ENCODE results near the gene AKAP13.

GRCh38 chr15:85753791-85754452 is 373.5 kb downstream of the AKAP13 start:
- TF ChIP-seq, protein P1, sequence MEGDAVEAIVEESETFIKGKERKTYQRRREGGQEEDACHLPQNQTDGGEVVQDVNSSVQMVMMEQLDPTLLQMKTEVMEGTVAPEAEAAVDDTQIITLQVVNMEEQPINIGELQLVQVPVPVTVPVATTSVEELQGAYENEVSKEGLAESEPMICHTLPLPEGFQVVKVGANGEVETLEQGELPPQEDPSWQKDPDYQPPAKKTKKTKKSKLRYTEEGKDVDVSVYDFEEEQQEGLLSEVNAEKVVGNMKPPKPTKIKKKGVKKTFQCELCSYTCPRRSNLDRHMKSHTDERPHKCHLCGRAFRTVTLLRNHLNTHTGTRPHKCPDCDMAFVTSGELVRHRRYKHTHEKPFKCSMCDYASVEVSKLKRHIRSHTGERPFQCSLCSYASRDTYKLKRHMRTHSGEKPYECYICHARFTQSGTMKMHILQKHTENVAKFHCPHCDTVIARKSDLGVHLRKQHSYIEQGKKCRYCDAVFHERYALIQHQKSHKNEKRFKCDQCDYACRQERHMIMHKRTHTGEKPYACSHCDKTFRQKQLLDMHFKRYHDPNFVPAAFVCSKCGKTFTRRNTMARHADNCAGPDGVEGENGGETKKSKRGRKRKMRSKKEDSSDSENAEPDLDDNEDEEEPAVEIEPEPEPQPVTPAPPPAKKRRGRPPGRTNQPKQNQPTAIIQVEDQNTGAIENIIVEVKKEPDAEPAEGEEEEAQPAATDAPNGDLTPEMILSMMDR (IDR thresholded peaks at IDR 0.05) = no peak
- no peak for TF ChIP-seq POLR2AphosphoS5 (IDR thresholded peaks at IDR 0.05)
- no peak for TF ChIP-seq POLR2A (IDR thresholded peaks at IDR 0.05)

Measured in breast epithelium (tissue), 3 donors.